ENCODE data around the gene TAF11L8. TPM values are rescaled to one million over a fixed set of nuclear protein-coding genes. Genes with fewer than 3 reads are reported as not detected.

TAF11L8 gene
- total RNA-seq, 2 donors from 2014 or later: not detected

Small RNA genes within 50 kb of the gene (small RNA-seq; reads per million reads assigned to genes)
- gene AC233724.3: not detected
- not detected for gene AC233724.6
- gene AC233724.7: not detected

Other genes starting within 250 kb of the TAF11L8 start
- gene TAF11L2, start 92.7 kb downstream of the TAF11L8 start, total RNA-seq: not detected
- not detected for gene TAF11L3, start 72.6 kb downstream of the TAF11L8 start, total RNA-seq
- gene TAF11L4, start 69.2 kb downstream of the TAF11L8 start, total RNA-seq: not detected
- gene TAF11L5, start 65.7 kb downstream of the TAF11L8 start, total RNA-seq: not detected
- not detected for gene TAF11L6, start 62.3 kb downstream of the TAF11L8 start, total RNA-seq
- gene TAF11L7, start 5.2 kb downstream of the TAF11L8 start, total RNA-seq: not detected
- gene TAF11L9, start 3.4 kb upstream of the TAF11L8 start, total RNA-seq: not detected
- not detected for gene TAF11L10, start 6.9 kb upstream of the TAF11L8 start, total RNA-seq
- not detected for gene TAF11L11, start 13.2 kb upstream of the TAF11L8 start, total RNA-seq
- not detected for gene TAF11L12, start 19.4 kb upstream of the TAF11L8 start, total RNA-seq
- gene TAF11L13, start 41.1 kb upstream of the TAF11L8 start, total RNA-seq: not detected
- gene TAF11L14, start 43.5 kb upstream of the TAF11L8 start, total RNA-seq: not detected